Ishikawa (cell line): ENCODE measurements around the gene OSCP1.
A peak's percentile ranks its signal among the peaks of the same experiment; 100 is the strongest.

Experiments used
- CEBPB ChIP-seq: IDR thresholded peaks from 2 replicates; pipeline ENCODE4 v1.6.1; 2012
- EGR1 ChIP-seq: IDR thresholded peaks from 2 replicates; pipeline ENCODE4 v1.6.1; 2012
- EP300 ChIP-seq: IDR thresholded peaks from 2 replicates; pipeline ENCODE4 v1.6.1; 2012; ENCODE audit warnings: borderline replicate concordance
- FOXM1 ChIP-seq: IDR thresholded peaks from 2 replicates; pipeline ENCODE4 v1.6.1; 2012; ENCODE audit warnings: low read depth, borderline replicate concordance
- NFIC ChIP-seq: IDR thresholded peaks from 2 replicates; pipeline ENCODE4 v1.6.1; 2012
- RAD21 ChIP-seq: IDR thresholded peaks from 2 replicates; pipeline ENCODE4 v1.6.1; 2012; ENCODE audit warnings: low read depth
- TAF1 ChIP-seq: IDR thresholded peaks from 2 replicates; pipeline ENCODE4 v1.6.1; 2012; ENCODE audit warnings: low read depth, mild to moderate bottlenecking
- TEAD4 ChIP-seq: IDR thresholded peaks from 2 replicates; pipeline ENCODE4 v1.6.1; 2012
- YY1 ChIP-seq: IDR thresholded peaks from 2 replicates; pipeline ENCODE4 v1.6.1; 2012; ENCODE audit warnings: low read depth
- TF ChIP-seq, protein P1 (sequence below): IDR thresholded peaks from 2 replicates; pipeline ENCODE4 v1.6.1; 2012; ENCODE audit warnings: low read depth, mild to moderate bottlenecking
- TF ChIP-seq, protein P2 (sequence below): IDR thresholded peaks from 2 replicates; pipeline ENCODE4 v1.6.1; 2012
- TF ChIP-seq, protein P3 (sequence below): IDR thresholded peaks from 2 replicates; pipeline ENCODE4 v1.6.1; 2012

DNA sequence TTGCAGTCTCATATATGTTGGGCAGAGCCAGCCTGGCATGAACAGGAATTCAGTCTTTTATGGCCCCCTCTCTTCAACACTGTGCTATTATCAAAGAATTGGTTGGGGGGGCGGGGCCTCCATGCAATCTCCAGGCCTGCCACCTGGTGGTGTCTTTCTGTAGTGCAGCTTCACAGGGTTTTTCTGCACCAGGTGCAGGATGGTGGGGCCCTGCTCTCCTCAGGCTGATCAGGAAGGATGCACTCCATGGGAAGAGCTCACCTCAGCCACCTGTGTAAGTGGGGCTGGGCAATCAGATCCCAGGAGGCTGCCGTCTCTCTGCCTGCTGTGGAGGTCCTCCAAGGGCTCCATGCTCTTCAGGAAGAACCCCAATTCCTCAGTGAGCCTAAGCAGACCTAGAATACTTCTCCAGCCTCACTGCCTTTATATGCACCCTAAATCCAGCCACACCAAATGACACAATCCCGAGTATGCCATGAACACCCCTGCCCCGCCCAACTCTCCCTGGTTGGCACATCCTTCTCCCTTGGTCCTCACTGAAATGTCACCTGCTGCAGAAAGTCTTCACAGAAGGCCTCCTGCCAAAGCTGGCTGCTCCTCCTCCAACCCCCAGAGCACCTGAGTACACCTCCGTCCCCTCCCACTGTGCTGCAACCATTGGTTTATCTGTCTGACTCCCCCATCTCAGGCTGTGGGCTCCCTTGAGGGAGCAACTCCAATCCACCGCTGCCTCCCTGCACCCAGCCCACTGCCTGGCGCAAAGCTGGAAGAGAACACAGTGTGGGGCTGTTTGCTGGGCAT lies 81.0 kb downstream of the OSCP1 start:
- TF ChIP-seq FOXM1 (no peak), EP300 (no peak), TAF1 (no peak), RAD21 (peak; percentile 59), CEBPB (no peak), NFIC (no peak), YY1 (no peak), TEAD4 (no peak), EGR1 (no peak)
- TF ChIP-seq, protein P1, sequence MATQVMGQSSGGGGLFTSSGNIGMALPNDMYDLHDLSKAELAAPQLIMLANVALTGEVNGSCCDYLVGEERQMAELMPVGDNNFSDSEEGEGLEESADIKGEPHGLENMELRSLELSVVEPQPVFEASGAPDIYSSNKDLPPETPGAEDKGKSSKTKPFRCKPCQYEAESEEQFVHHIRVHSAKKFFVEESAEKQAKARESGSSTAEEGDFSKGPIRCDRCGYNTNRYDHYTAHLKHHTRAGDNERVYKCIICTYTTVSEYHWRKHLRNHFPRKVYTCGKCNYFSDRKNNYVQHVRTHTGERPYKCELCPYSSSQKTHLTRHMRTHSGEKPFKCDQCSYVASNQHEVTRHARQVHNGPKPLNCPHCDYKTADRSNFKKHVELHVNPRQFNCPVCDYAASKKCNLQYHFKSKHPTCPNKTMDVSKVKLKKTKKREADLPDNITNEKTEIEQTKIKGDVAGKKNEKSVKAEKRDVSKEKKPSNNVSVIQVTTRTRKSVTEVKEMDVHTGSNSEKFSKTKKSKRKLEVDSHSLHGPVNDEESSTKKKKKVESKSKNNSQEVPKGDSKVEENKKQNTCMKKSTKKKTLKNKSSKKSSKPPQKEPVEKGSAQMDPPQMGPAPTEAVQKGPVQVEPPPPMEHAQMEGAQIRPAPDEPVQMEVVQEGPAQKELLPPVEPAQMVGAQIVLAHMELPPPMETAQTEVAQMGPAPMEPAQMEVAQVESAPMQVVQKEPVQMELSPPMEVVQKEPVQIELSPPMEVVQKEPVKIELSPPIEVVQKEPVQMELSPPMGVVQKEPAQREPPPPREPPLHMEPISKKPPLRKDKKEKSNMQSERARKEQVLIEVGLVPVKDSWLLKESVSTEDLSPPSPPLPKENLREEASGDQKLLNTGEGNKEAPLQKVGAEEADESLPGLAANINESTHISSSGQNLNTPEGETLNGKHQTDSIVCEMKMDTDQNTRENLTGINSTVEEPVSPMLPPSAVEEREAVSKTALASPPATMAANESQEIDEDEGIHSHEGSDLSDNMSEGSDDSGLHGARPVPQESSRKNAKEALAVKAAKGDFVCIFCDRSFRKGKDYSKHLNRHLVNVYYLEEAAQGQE, result no peak
- TF ChIP-seq, protein P2, sequence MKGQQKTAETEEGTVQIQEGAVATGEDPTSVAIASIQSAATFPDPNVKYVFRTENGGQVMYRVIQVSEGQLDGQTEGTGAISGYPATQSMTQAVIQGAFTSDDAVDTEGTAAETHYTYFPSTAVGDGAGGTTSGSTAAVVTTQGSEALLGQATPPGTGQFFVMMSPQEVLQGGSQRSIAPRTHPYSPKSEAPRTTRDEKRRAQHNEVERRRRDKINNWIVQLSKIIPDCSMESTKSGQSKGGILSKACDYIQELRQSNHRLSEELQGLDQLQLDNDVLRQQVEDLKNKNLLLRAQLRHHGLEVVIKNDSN, result no peak
- TF ChIP-seq, protein P3, sequence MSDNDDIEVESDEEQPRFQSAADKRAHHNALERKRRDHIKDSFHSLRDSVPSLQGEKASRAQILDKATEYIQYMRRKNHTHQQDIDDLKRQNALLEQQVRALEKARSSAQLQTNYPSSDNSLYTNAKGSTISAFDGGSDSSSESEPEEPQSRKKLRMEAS, result no peak
